HEK293 (cell line): ENCODE data around the gene CCDC120.

ENCODE experiments used
- CTCF ChIA-PET: fragments of 350-600 bp; formaldehyde crosslinking; extraction: SDS; loops from one replicate; lab custom pipeline; 2021; ENCODE audit warnings: antibody characterized with exemption; lab: Yijun Ruan, JAX
- POLR2A ChIA-PET: fragments of 300-600 bp; formaldehyde crosslinking; extraction: SDS; loops from one replicate; lab custom pipeline; 2020; ENCODE audit warnings: antibody characterized with exemption, inconsistent platforms; lab: Yijun Ruan, JAX
- H3K27ac ChIP-seq: fragments of 200-500 bp; sonication (Bioruptor generic); 2 replicates; pipeline ENCODE4 v1.5.1; 2014; ENCODE audit warnings: low read depth, low read length, control low read depth, inconsistent platforms; ENCODE audit errors: extremely low read depth
- H3K36me3 ChIP-seq, 2 experiments: fragments of 200-500 bp in 1 of 2; sonication (Bioruptor generic) in 1 of 2; 1 replicate in 1 of 2; 2 replicates in 1 of 2; pipeline ENCODE4 v1.5.1; 2014 to 2017; ENCODE audit warnings: inconsistent platforms in 2 of 2, low read length in 2 of 2; ENCODE audit not compliant: control insufficient read depth in 2 of 2, insufficient read depth in 1 of 2
- H3K4me1 ChIP-seq: fragments of 200-500 bp; sonication (Bioruptor generic); 2 replicates; pipeline ENCODE4 v1.5.1; 2014; ENCODE audit warnings: mild to moderate bottlenecking, low read length, inconsistent platforms; ENCODE audit not compliant: control insufficient read depth, insufficient read depth
- H3K4me3 ChIP-seq: 2 replicates; pipeline ENCODE4 v1.5.1; 2011; ENCODE audit warnings: low read depth, mild to moderate bottlenecking, control low read depth, low read length, moderate library complexity
- H3K9me3 ChIP-seq: fragments of 200-500 bp; sonication (Bioruptor generic); 2 replicates; pipeline ENCODE4 v1.5.1; 2014; ENCODE audit warnings: low read depth, low read length, inconsistent platforms; ENCODE audit not compliant: control insufficient read depth, insufficient read depth
- GLIS2 ChIP-seq: fragments of 450-650 bp; formaldehyde crosslinking; IDR thresholded peaks from 2 replicates; pipeline ENCODE4 v1.5.1; 2016; ENCODE audit warnings: missing biosample characterization, missing genetic modification characterization
- KLF1 ChIP-seq: fragments of 450-650 bp; formaldehyde crosslinking; IDR thresholded peaks from 2 replicates; pipeline ENCODE4 v1.5.1; 2016; ENCODE audit warnings: missing biosample characterization, missing genetic modification characterization
- TSHZ1 ChIP-seq: fragments of 450-650 bp; formaldehyde crosslinking; IDR thresholded peaks from 2 replicates; pipeline ENCODE4 v1.5.1; 2016; ENCODE audit warnings: missing biosample characterization, missing genetic modification characterization, borderline replicate concordance
- ZNF501 ChIP-seq: fragments of 450-650 bp; formaldehyde crosslinking; IDR thresholded peaks from 2 replicates; pipeline ENCODE4 v1.5.1; 2016; ENCODE audit warnings: missing biosample characterization, missing genetic modification characterization
- ZNF76 ChIP-seq: fragments of 450-650 bp; formaldehyde crosslinking; IDR thresholded peaks from 2 replicates; pipeline ENCODE4; 2016; ENCODE audit warnings: low read depth, missing biosample characterization, missing genetic modification characterization, borderline replicate concordance
- ZNF768 ChIP-seq: fragments of 450-650 bp; formaldehyde crosslinking; IDR thresholded peaks from 2 replicates; pipeline ENCODE4 v1.5.1; 2018; ENCODE audit warnings: missing biosample characterization, mild to moderate bottlenecking, missing genetic modification characterization
- ZNF843 ChIP-seq: fragments of 450-650 bp; formaldehyde crosslinking; IDR thresholded peaks from 2 replicates; pipeline ENCODE4 v1.5.1; 2016; ENCODE audit warnings: missing biosample characterization, missing genetic modification characterization
- ZSCAN16 ChIP-seq: fragments of 450-650 bp; formaldehyde crosslinking; IDR thresholded peaks from 2 replicates; pipeline ENCODE4 v1.5.1; 2016; ENCODE audit warnings: missing biosample characterization, missing genetic modification characterization

Gene CCDC120

GRCh38 chrX:49117581-49117980 lies 58.8 kb downstream of the CCDC120 start:
- CTCF ChIA-PET: no interaction called here
- Histone ChIP-seq H3K27ac (no peak overlapping the region), H3K36me3 (peaks cover 30 to 79% of the 10 kb centered on the region in 2 experiments), H3K4me3 (no peak overlapping the region), H3K4me1 (no peaks in the 10 kb centered on the region), H3K9me3 (no peaks in the 10 kb centered on the region)
- POLR2A ChIA-PET: no interaction called here
- TF ChIP-seq KLF1 (tag by site-specific recombination): no peak
- TF ChIP-seq TSHZ1: no peak
- no peak for TF ChIP-seq GLIS2 (tag by site-specific recombination)
- no peak for TF ChIP-seq ZNF76 (tag by site-specific recombination)
- TF ChIP-seq ZNF501 (tag by site-specific recombination): no peak
- TF ChIP-seq ZSCAN16: no peak
- no peak for TF ChIP-seq ZNF843 (tag by site-specific recombination)
- no peak for TF ChIP-seq ZNF768 (tag by site-specific recombination)
